ENCODE results near the gene FGF22. TPM values are rescaled to one million over a fixed set of nuclear protein-coding genes. Genes with fewer than 3 reads are reported as not detected.

Gene FGF22
- polyA plus RNA-seq, 2 of the 4 experiments (the other 2 are of a cell fraction), result 0.13 to 1.0 TPM

- Histone ChIP-seq H3K4me1 (peaks cover 40% of the 10 kb centered on the region), H3K4me2 (peak overlapping the region; percentile 43), H3K27ac (peak overlapping the region; percentile 72 to 86), H3K4me3 (no peak overlapping the region), H3K9me3 (no peaks in the 10 kb centered on the region)
- peak; percentile 26 to 40; a peak in 4 of 6 replicates for ATAC-seq
- FAIRE-seq, result no peak
- CTCF ChIA-PET, result interaction anchor here (0.7 to 1.5 kb wide), 3 partner anchors 8 to 25 kb away, joined by 3 read pairs; no protein-coding TSS in a partner anchor
- TF ChIP-seq EP300 (IDR thresholded peaks at IDR 0.05), result peak in 1 of 2 experiments; percentile 39; a peak in 1 of 5 replicates
- no peak for TF ChIP-seq CBX8 (IDR thresholded peaks at IDR 0.05)
- no peak for TF ChIP-seq EHMT2 (IDR thresholded peaks at IDR 0.05; ENCODE audit: low read depth)
- no peak for TF ChIP-seq PHF8 (IDR thresholded peaks at IDR 0.05; ENCODE audit: borderline replicate concordance, low read depth)
- TF ChIP-seq HES2 (IDR thresholded peaks at IDR 0.05), result no peak
- TF ChIP-seq JUN (IDR thresholded peaks at IDR 0.05), result no peak; a peak in 1 of 5 replicates
- TF ChIP-seq REST (IDR thresholded peaks at IDR 0.05), result no peak
- TF ChIP-seq FOSL2 (IDR thresholded peaks at IDR 0.05), result no peak
- TF ChIP-seq FOSL2 (CRISPR knock-in tag; IDR thresholded peaks at IDR 0.05), result no peak
- TF ChIP-seq RNF2 (IDR thresholded peaks at IDR 0.05; ENCODE audit: borderline replicate concordance, low read depth), result no peak
- no peak for TF ChIP-seq CBX2 (IDR thresholded peaks at IDR 0.05; ENCODE audit: borderline replicate concordance, low read depth)
- TF ChIP-seq MAX (IDR thresholded peaks at IDR 0.05), result no peak
- no peak for TF ChIP-seq RCOR1 (IDR thresholded peaks at IDR 0.05; ENCODE audit: low read depth, low read length)
- TF ChIP-seq HDAC2 (IDR thresholded peaks at IDR 0.05), result no peak
- 0 out of 2 replicates have a peak, but pooled peaks have one; percentile 13 for TF ChIP-seq GATA3 (IDR thresholded peaks at IDR 0.05; ENCODE audit: borderline replicate concordance)
- no peak for TF ChIP-seq SMC3 (IDR thresholded peaks at IDR 0.05)
- TF ChIP-seq E2F6 (IDR thresholded peaks at IDR 0.05; ENCODE audit: borderline replicate concordance, low read depth), result no peak
- no peak for TF ChIP-seq USF2 (IDR thresholded peaks at IDR 0.05)
- TF ChIP-seq RAD21 (conservative IDR thresholded peaks at IDR 0.05 in 1 of 2, IDR thresholded peaks at IDR 0.05 in 1 of 2), result no peak
- TF ChIP-seq HOXB13 (CRISPR knock-in tag; IDR thresholded peaks at IDR 0.05; ENCODE audit: low read depth), result 0 out of 2 replicates have a peak, but pooled peaks have one; percentile 2
- no peak for TF ChIP-seq KDM5A (IDR thresholded peaks at IDR 0.05)
- no peak for TF ChIP-seq POLR2A (IDR thresholded peaks at IDR 0.05; ENCODE audit: low read length)
- TF ChIP-seq ZSCAN20 (CRISPR knock-in tag; IDR thresholded peaks at IDR 0.05), result no peak
- WGBS (ENCODE audit: missing lambda C conversion rate), result 20% methylated on average over 1 of the region's 22 CpGs
- POLR2A ChIA-PET, result no interaction called here
- DNase-seq (ENCODE audit: low read depth in 1 of 2, low spot score in 1 of 2), result peak in 1 of 2 experiments; percentile 55
These were observed 30.7 kb upstream of the FGF22 start for GRCh38 chr19:609004-609346.
